Type B pancreatic cell (in vitro differentiated cells): ENCODE data around the gene FAM210A. TPM values are rescaled to one million over a fixed set of nuclear protein-coding genes. Genes with fewer than 3 reads are reported as not detected.

Experiments
- DNase-seq: peaks from one replicate; pipeline ENCODE4 v3.0.0; 2021; ENCODE audit warnings: mixed read lengths; ENCODE audit not compliant: unreplicated experiment; ENCODE audit errors: extremely low spot score
- H3K27ac Mint-ChIP-seq: 2 replicates; pipeline ENCODE4 v1.8.0; 2021; ENCODE audit warnings: mild to moderate bottlenecking, mixed read lengths
- H3K27me3 Mint-ChIP-seq: 2 replicates; pipeline ENCODE4 v1.8.0; 2021; ENCODE audit warnings: mixed read lengths
- H3K36me3 Mint-ChIP-seq: 2 replicates; pipeline ENCODE4 v1.8.0; 2021; ENCODE audit warnings: mixed read lengths
- H3K4me1 Mint-ChIP-seq: one replicate; pipeline ENCODE4 v1.8.0; 2021; ENCODE audit warnings: mixed read lengths; ENCODE audit not compliant: unreplicated experiment
- H3K4me3 Mint-ChIP-seq: 2 replicates; pipeline ENCODE4 v1.8.0; 2021; ENCODE audit warnings: mild to moderate bottlenecking, mixed read lengths
- H3K9me3 Mint-ChIP-seq: 2 replicates; pipeline ENCODE4 v1.8.0; 2021; ENCODE audit warnings: mixed read lengths
- CTCF ChIP-seq: fragments of 200-600 bp; sonication (generic); conservative IDR thresholded peaks from 2 replicates; pipeline ENCODE4 v1.5.0; 2021; ENCODE audit warnings: antibody characterized with exemption, mild to moderate bottlenecking
- total RNA-seq: library from RNA; stranded (reverse); gene quantifications from 2 replicates; pipeline ENCODE4 v1.2.1, GENCODE V29; 2021; ENCODE audit warnings: low replicate concordance

Gene FAM210A
- total RNA-seq, 1 donor from 2014 or later = 16.9 TPM

- no peak for DNase-seq
- Mint-ChIP-seq H3K27me3 (no peaks in the 10 kb centered on the region), H3K9me3 (no peaks in the 10 kb centered on the region), H3K27ac (no peak overlapping the region), H3K4me1 (peaks cover 13% of the 10 kb centered on the region), H3K36me3 (peaks cover 9% of the 10 kb centered on the region), H3K4me3 (no peak overlapping the region)
- TF ChIP-seq CTCF = no peak
Measured at GRCh38 chr18:13730481-13730880, 4.1 kb upstream of the FAM210A start.

- Mint-ChIP-seq H3K36me3 (peaks cover 8% of the 10 kb centered on the region), H3K4me1 (peaks cover 23% of the 10 kb centered on the region), H3K27me3 (no peaks in the 10 kb centered on the region), H3K27ac (peak overlapping the region; percentile 92), H3K4me3 (peak overlapping the region; percentile 91), H3K9me3 (no peaks in the 10 kb centered on the region)
- no peak for TF ChIP-seq CTCF
- no peak for DNase-seq
Measured at GRCh38 chr18:13726972-13727331, 594 bp upstream of the FAM210A start.

GRCh38 chr18:13725566-13726231, 659 bp downstream of the FAM210A start:
- no peak for DNase-seq
- no peak for TF ChIP-seq CTCF
- Mint-ChIP-seq H3K4me3 (peak overlapping the region; percentile 91), H3K4me1 (peaks cover 27% of the 10 kb centered on the region), H3K27me3 (no peaks in the 10 kb centered on the region), H3K36me3 (peaks cover 12% of the 10 kb centered on the region), H3K9me3 (no peaks in the 10 kb centered on the region), H3K27ac (peak overlapping the region; percentile 83)

- H3K36me3 Mint-ChIP-seq = peaks cover 17% of the 10 kb centered on the region
- H3K4me3 Mint-ChIP-seq = no peak overlapping the region
- DNase-seq = no peak
- H3K27me3 Mint-ChIP-seq = no peaks in the 10 kb centered on the region
- no peak for TF ChIP-seq CTCF
- H3K4me1 Mint-ChIP-seq = peaks cover 15% of the 10 kb centered on the region
- no peak overlapping the region for H3K27ac Mint-ChIP-seq
- no peaks in the 10 kb centered on the region for H3K9me3 Mint-ChIP-seq
Measured at GRCh38 chr18:13720847-13721246, 5.5 kb downstream of the FAM210A start.

GRCh38 chr18:13720123-13720522, 6.2 kb downstream of the FAM210A start:
- no peak for DNase-seq
- Mint-ChIP-seq H3K27ac (no peak overlapping the region), H3K9me3 (no peaks in the 10 kb centered on the region), H3K4me1 (peaks cover 12% of the 10 kb centered on the region), H3K27me3 (no peaks in the 10 kb centered on the region), H3K4me3 (no peak overlapping the region), H3K36me3 (peaks cover 17% of the 10 kb centered on the region)
- TF ChIP-seq CTCF = no peak
